HEK293 (cell line): ENCODE results near the gene TRMT10C.
A peak's percentile ranks its signal among the peaks of the same experiment; 100 is the strongest.

Source experiments
- CTCF ChIA-PET: fragments of 350-600 bp; formaldehyde crosslinking; extraction: SDS; loops from one replicate; lab custom pipeline; 2021; ENCODE audit warnings: antibody characterized with exemption; lab: Yijun Ruan, JAX
- POLR2A ChIA-PET: fragments of 300-600 bp; formaldehyde crosslinking; extraction: SDS; loops from one replicate; lab custom pipeline; 2020; ENCODE audit warnings: antibody characterized with exemption, inconsistent platforms; lab: Yijun Ruan, JAX
- H3K27ac ChIP-seq: fragments of 200-500 bp; sonication (Bioruptor generic); 2 replicates; pipeline ENCODE4 v1.5.1; 2014; ENCODE audit warnings: low read depth, low read length, control low read depth, inconsistent platforms; ENCODE audit errors: extremely low read depth
- H3K36me3 ChIP-seq, 2 experiments: fragments of 200-500 bp in 1 of 2; sonication (Bioruptor generic) in 1 of 2; 1 replicate in 1 of 2; 2 replicates in 1 of 2; pipeline ENCODE4 v1.5.1; 2014 to 2017; ENCODE audit warnings: inconsistent platforms in 2 of 2, low read length in 2 of 2; ENCODE audit not compliant: control insufficient read depth in 2 of 2, insufficient read depth in 1 of 2
- H3K4me1 ChIP-seq: fragments of 200-500 bp; sonication (Bioruptor generic); 2 replicates; pipeline ENCODE4 v1.5.1; 2014; ENCODE audit warnings: mild to moderate bottlenecking, low read length, inconsistent platforms; ENCODE audit not compliant: control insufficient read depth, insufficient read depth
- H3K4me3 ChIP-seq: 2 replicates; pipeline ENCODE4 v1.5.1; 2011; ENCODE audit warnings: low read depth, mild to moderate bottlenecking, control low read depth, low read length, moderate library complexity
- H3K9me3 ChIP-seq: fragments of 200-500 bp; sonication (Bioruptor generic); 2 replicates; pipeline ENCODE4 v1.5.1; 2014; ENCODE audit warnings: low read depth, low read length, inconsistent platforms; ENCODE audit not compliant: control insufficient read depth, insufficient read depth
- GFI1B ChIP-seq: fragments of 450-650 bp; formaldehyde crosslinking; IDR thresholded peaks from 2 replicates; pipeline ENCODE4 v1.5.1; 2016; ENCODE audit warnings: missing biosample characterization, missing genetic modification characterization
- KLF7 ChIP-seq: fragments of 450-650 bp; formaldehyde crosslinking; IDR thresholded peaks from 2 replicates; pipeline ENCODE4 v1.5.1; 2016; ENCODE audit warnings: missing biosample characterization, missing genetic modification characterization, borderline replicate concordance
- MZF1 ChIP-seq: fragments of 450-650 bp; formaldehyde crosslinking; IDR thresholded peaks from 2 replicates; pipeline ENCODE4 v1.5.1; 2017; ENCODE audit warnings: missing biosample characterization, missing genetic modification characterization, borderline replicate concordance
- REPIN1 ChIP-seq: fragments of 450-650 bp; formaldehyde crosslinking; IDR thresholded peaks from 2 replicates; pipeline ENCODE4 v1.5.1; 2017; ENCODE audit warnings: missing biosample characterization, missing genetic modification characterization, low read depth
- SP7 ChIP-seq: fragments of 450-650 bp; formaldehyde crosslinking; IDR thresholded peaks from 2 replicates; pipeline ENCODE4 v1.5.1; 2016; ENCODE audit warnings: missing biosample characterization, missing genetic modification characterization
- TCF7L2 ChIP-seq: IDR thresholded peaks from 2 replicates; pipeline ENCODE4 v1.6.1; 2011; ENCODE audit warnings: low read depth, mild to moderate bottlenecking, inconsistent platforms, low read length, moderate library complexity, borderline replicate concordance
- YY1 ChIP-seq: fragments of 450-650 bp; formaldehyde crosslinking; IDR thresholded peaks from 2 replicates; pipeline ENCODE4 v1.5.1; 2018; ENCODE audit warnings: missing biosample characterization, missing genetic modification characterization
- ZBTB7A ChIP-seq: fragments of 450-650 bp; formaldehyde crosslinking; IDR thresholded peaks from 2 replicates; pipeline ENCODE4 v1.5.1; 2016; ENCODE audit warnings: low read depth, missing biosample characterization, missing genetic modification characterization
- ZBTB8A ChIP-seq: fragments of 450-650 bp; formaldehyde crosslinking; IDR thresholded peaks from 2 replicates; pipeline ENCODE4 v1.5.1; 2016; ENCODE audit warnings: missing biosample characterization, missing genetic modification characterization
- ZNF10 ChIP-seq: fragments of 450-650 bp; formaldehyde crosslinking; IDR thresholded peaks from 2 replicates; pipeline ENCODE4 v1.5.1; 2017; ENCODE audit warnings: missing biosample characterization, missing genetic modification characterization
- ZNF112 ChIP-seq: fragments of 450-650 bp; formaldehyde crosslinking; IDR thresholded peaks from 2 replicates; pipeline ENCODE4 v1.5.0; 2017; ENCODE audit warnings: missing biosample characterization, missing genetic modification characterization
- ZNF157 ChIP-seq: fragments of 450-650 bp; formaldehyde crosslinking; IDR thresholded peaks from 2 replicates; pipeline ENCODE4 v1.5.1; 2016; ENCODE audit warnings: missing biosample characterization, missing genetic modification characterization
- ZNF2 ChIP-seq: fragments of 450-650 bp; formaldehyde crosslinking; IDR thresholded peaks from 2 replicates; pipeline ENCODE4 v1.5.1; 2016; ENCODE audit warnings: missing biosample characterization, missing genetic modification characterization
- ZNF202 ChIP-seq: fragments of 450-650 bp; formaldehyde crosslinking; IDR thresholded peaks from 2 replicates; pipeline ENCODE4 v1.5.1; 2016; ENCODE audit warnings: missing biosample characterization, missing genetic modification characterization, borderline replicate concordance
- ZNF223 ChIP-seq: fragments of 450-650 bp; formaldehyde crosslinking; IDR thresholded peaks from 2 replicates; pipeline ENCODE4 v1.5.1; 2016; ENCODE audit warnings: missing biosample characterization, missing genetic modification characterization
- ZNF311 ChIP-seq: fragments of 450-650 bp; formaldehyde crosslinking; IDR thresholded peaks from 2 replicates; pipeline ENCODE4 v1.5.1; 2017; ENCODE audit warnings: missing biosample characterization, missing genetic modification characterization, borderline replicate concordance
- ZNF341 ChIP-seq: fragments of 450-650 bp; formaldehyde crosslinking; IDR thresholded peaks from 2 replicates; pipeline ENCODE4; 2016; ENCODE audit warnings: low read depth, missing biosample characterization, missing genetic modification characterization
- ZNF426 ChIP-seq: fragments of 450-650 bp; formaldehyde crosslinking; IDR thresholded peaks from 2 replicates; pipeline ENCODE4 v1.5.1; 2017; ENCODE audit warnings: missing biosample characterization, missing genetic modification characterization, mild to moderate bottlenecking, inconsistent platforms, moderate library complexity
- ZNF558 ChIP-seq: fragments of 450-650 bp; formaldehyde crosslinking; IDR thresholded peaks from 2 replicates; pipeline ENCODE4 v1.5.1; 2016; ENCODE audit warnings: missing biosample characterization, missing genetic modification characterization
- ZNF623 ChIP-seq: fragments of 450-650 bp; formaldehyde crosslinking; IDR thresholded peaks from 2 replicates; pipeline ENCODE4 v1.5.1; 2016; ENCODE audit warnings: missing biosample characterization, missing genetic modification characterization
- ZNF660 ChIP-seq: fragments of 450-650 bp; IDR thresholded peaks from 2 replicates; pipeline ENCODE4 v1.5.1; 2018; ENCODE audit warnings: missing biosample characterization, mild to moderate bottlenecking, missing genetic modification characterization
- ZNF76 ChIP-seq: fragments of 450-650 bp; formaldehyde crosslinking; IDR thresholded peaks from 2 replicates; pipeline ENCODE4; 2016; ENCODE audit warnings: low read depth, missing biosample characterization, missing genetic modification characterization, borderline replicate concordance
- ZNF830 ChIP-seq: fragments of 450-650 bp; IDR thresholded peaks from 2 replicates; pipeline ENCODE4 v1.5.0; 2018; ENCODE audit warnings: missing biosample characterization, missing genetic modification characterization, low read depth, mild to moderate bottlenecking, moderate library complexity
- ZSCAN16 ChIP-seq: fragments of 450-650 bp; formaldehyde crosslinking; IDR thresholded peaks from 2 replicates; pipeline ENCODE4 v1.5.1; 2016; ENCODE audit warnings: missing biosample characterization, missing genetic modification characterization
- ZSCAN30 ChIP-seq: fragments of 450-650 bp; IDR thresholded peaks from 2 replicates; pipeline ENCODE4 v1.5.1; 2018; ENCODE audit warnings: missing biosample characterization, mild to moderate bottlenecking, missing genetic modification characterization, moderate library complexity
- TF ChIP-seq, protein P1 (sequence below): fragments of 450-650 bp; formaldehyde crosslinking; IDR thresholded peaks from 2 replicates; pipeline ENCODE4 v1.5.1; 2016; ENCODE audit warnings: missing biosample characterization, missing genetic modification characterization
- TF ChIP-seq, protein P2 (sequence below): fragments of 450-650 bp; formaldehyde crosslinking; IDR thresholded peaks from 2 replicates; pipeline ENCODE4 v1.5.1; 2017; ENCODE audit warnings: missing biosample characterization, missing genetic modification characterization
- TF ChIP-seq, protein P3 (sequence below): fragments of 450-650 bp; formaldehyde crosslinking; IDR thresholded peaks from 2 replicates; pipeline ENCODE4 v1.5.1; 2016; ENCODE audit warnings: missing biosample characterization, missing genetic modification characterization
- TF ChIP-seq, protein P4 (sequence below): fragments of 450-650 bp; formaldehyde crosslinking; IDR thresholded peaks from 2 replicates; pipeline ENCODE4 v1.5.1; 2017; ENCODE audit warnings: missing biosample characterization, missing genetic modification characterization

The TRMT10C gene

DNA sequence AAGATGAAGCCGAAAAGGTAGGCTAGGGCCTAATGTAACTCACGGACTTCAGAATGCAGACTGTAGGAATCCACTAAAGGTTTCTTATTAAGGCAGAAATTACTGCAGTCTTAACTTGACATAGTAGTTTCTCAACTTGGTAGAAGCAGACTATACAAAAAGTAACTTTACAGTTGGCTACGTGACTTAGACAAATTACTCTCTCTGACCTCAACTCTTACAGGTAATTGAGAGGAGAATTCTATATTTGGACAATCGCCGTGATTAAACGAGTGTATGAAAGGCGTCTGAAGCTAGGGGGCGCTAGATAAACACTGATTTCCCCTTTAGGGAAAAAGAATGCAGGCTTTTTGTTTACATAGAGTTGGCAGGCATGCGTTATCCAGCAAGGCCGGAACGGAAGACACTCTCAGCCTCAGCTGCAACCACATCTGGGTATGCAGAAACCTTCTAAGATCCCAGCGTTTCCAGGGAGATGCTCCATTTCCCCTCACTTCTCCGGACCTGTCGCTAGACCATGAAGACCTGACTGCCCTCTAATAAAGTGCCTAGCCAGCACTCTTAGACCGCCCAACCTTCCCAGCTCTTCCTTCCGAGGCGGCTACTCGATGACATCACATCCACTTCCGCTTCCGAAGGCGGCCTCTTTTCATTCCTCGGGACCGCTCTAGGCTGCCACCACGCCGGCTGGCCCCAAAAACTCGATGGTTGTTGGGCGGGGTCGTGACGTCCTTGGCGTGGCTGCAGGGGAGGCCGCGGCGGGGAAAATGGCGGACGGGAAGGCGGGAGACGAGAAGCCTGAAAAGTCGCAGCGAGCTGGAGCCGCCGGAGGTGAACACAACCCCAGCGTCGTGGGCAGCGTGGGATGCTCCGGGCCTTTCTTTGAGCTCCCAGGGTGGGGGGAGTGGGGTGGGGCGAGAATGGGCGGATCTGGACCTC, 12.1 kb downstream of the TRMT10C start, which contains the start of gene PCNP:
TSS of gene PCNP (plus strand) at position 732 of the 939 bp plus-strand sequence. CDS start at position 768, 36 bp downstream.
- Histone ChIP-seq H3K9me3 (no peaks in the 10 kb centered on the region), H3K27ac (peak within 1 kb of the TSS; percentile 96), H3K4me3 (peak within 1 kb of the TSS; percentile 89), H3K36me3 (peaks cover 0 to 16% of the 10 kb centered on the region in 2 experiments; a peak in 2 of 3 replicates), H3K4me1 (no peaks in the 10 kb centered on the region)
- ChIA-PET CTCF (interaction anchor here (0.7 kb wide), 1 partner anchor 362 kb away, joined by 3 read pairs; no protein-coding TSS in a partner anchor), POLR2A (interaction anchor here (0.6 to 2.8 kb wide), 10 partner anchors 12 to 725 kb away, joined by 3 to 18 read pairs (median 4); partner anchors contain the start of genes RPL24, SENP7, TRMT10C and ZBTB11)
- no peak for TF ChIP-seq ZNF426 (tag by site-specific recombination)
- TF ChIP-seq ZNF660 (tag by site-specific recombination), result peak; percentile 28
- peak; percentile 35; the same call in 1 of the 2 replicates for TF ChIP-seq ZNF2 (tag by site-specific recombination)
- TF ChIP-seq TCF7L2, result peak; percentile 95
- TF ChIP-seq REPIN1 (tag by site-specific recombination), result no peak
- peak; percentile 75 for TF ChIP-seq ZSCAN30 (tag by site-specific recombination)
- no peak for TF ChIP-seq ZNF223
- TF ChIP-seq ZBTB8A, result peak; percentile 25
- no peak for TF ChIP-seq ZNF202
- no peak for TF ChIP-seq ZSCAN16 (tag by site-specific recombination)
- TF ChIP-seq, protein P1, sequence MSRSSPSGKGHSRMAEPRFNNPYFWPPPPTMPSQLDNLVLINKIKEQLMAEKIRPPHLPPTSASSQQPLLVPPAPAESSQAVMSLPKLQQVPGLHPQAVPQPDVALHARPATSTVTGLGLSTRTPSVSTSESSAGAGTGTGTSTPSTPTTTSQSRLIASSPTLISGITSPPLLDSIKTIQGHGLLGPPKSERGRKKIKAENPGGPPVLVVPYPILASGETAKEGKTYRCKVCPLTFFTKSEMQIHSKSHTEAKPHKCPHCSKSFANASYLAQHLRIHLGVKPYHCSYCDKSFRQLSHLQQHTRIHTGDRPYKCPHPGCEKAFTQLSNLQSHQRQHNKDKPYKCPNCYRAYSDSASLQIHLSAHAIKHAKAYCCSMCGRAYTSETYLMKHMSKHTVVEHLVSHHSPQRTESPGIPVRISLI, result no peak
- peak; percentile 53; the same call in 1 of the 2 replicates for TF ChIP-seq SP7
- TF ChIP-seq ZNF112, result no peak
- TF ChIP-seq ZNF341 (tag by site-specific recombination), result peak; percentile 41
- TF ChIP-seq YY1, result peak; percentile 85
- TF ChIP-seq ZNF10 (tag by site-specific recombination), result no peak
- no peak for TF ChIP-seq ZNF311 (tag by site-specific recombination)
- no peak for TF ChIP-seq MZF1 (tag by site-specific recombination)
- TF ChIP-seq ZNF558 (tag by site-specific recombination), result 0 out of 2 replicates have a peak, but pooled peaks have one; percentile 38
- no peak for TF ChIP-seq ZNF157 (tag by site-specific recombination)
- TF ChIP-seq ZNF76 (tag by site-specific recombination), result peak; percentile 73
- TF ChIP-seq KLF7 (tag by site-specific recombination), result peak; percentile 89
- no peak for TF ChIP-seq GFI1B (tag by site-specific recombination)
- TF ChIP-seq, protein P2, sequence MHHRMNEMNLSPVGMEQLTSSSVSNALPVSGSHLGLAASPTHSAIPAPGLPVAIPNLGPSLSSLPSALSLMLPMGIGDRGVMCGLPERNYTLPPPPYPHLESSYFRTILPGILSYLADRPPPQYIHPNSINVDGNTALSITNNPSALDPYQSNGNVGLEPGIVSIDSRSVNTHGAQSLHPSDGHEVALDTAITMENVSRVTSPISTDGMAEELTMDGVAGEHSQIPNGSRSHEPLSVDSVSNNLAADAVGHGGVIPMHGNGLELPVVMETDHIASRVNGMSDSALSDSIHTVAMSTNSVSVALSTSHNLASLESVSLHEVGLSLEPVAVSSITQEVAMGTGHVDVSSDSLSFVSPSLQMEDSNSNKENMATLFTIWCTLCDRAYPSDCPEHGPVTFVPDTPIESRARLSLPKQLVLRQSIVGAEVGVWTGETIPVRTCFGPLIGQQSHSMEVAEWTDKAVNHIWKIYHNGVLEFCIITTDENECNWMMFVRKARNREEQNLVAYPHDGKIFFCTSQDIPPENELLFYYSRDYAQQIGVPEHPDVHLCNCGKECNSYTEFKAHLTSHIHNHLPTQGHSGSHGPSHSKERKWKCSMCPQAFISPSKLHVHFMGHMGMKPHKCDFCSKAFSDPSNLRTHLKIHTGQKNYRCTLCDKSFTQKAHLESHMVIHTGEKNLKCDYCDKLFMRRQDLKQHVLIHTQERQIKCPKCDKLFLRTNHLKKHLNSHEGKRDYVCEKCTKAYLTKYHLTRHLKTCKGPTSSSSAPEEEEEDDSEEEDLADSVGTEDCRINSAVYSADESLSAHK (tag by site-specific recombination), result no peak
- TF ChIP-seq, protein P3, sequence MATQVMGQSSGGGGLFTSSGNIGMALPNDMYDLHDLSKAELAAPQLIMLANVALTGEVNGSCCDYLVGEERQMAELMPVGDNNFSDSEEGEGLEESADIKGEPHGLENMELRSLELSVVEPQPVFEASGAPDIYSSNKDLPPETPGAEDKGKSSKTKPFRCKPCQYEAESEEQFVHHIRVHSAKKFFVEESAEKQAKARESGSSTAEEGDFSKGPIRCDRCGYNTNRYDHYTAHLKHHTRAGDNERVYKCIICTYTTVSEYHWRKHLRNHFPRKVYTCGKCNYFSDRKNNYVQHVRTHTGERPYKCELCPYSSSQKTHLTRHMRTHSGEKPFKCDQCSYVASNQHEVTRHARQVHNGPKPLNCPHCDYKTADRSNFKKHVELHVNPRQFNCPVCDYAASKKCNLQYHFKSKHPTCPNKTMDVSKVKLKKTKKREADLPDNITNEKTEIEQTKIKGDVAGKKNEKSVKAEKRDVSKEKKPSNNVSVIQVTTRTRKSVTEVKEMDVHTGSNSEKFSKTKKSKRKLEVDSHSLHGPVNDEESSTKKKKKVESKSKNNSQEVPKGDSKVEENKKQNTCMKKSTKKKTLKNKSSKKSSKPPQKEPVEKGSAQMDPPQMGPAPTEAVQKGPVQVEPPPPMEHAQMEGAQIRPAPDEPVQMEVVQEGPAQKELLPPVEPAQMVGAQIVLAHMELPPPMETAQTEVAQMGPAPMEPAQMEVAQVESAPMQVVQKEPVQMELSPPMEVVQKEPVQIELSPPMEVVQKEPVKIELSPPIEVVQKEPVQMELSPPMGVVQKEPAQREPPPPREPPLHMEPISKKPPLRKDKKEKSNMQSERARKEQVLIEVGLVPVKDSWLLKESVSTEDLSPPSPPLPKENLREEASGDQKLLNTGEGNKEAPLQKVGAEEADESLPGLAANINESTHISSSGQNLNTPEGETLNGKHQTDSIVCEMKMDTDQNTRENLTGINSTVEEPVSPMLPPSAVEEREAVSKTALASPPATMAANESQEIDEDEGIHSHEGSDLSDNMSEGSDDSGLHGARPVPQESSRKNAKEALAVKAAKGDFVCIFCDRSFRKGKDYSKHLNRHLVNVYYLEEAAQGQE, result no peak
- no peak for TF ChIP-seq ZNF830 (tag by site-specific recombination)
- no peak for TF ChIP-seq ZBTB7A
- TF ChIP-seq, protein P4, sequence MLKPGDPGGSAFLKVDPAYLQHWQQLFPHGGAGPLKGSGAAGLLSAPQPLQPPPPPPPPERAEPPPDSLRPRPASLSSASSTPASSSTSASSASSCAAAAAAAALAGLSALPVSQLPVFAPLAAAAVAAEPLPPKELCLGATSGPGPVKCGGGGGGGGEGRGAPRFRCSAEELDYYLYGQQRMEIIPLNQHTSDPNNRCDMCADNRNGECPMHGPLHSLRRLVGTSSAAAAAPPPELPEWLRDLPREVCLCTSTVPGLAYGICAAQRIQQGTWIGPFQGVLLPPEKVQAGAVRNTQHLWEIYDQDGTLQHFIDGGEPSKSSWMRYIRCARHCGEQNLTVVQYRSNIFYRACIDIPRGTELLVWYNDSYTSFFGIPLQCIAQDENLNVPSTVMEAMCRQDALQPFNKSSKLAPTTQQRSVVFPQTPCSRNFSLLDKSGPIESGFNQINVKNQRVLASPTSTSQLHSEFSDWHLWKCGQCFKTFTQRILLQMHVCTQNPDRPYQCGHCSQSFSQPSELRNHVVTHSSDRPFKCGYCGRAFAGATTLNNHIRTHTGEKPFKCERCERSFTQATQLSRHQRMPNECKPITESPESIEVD (tag by site-specific recombination), result peak; percentile 51; the same call in 1 of the 2 replicates
- TF ChIP-seq ZNF623 (tag by site-specific recombination), result no peak
